HepG2 (cell line): ENCODE results near the gene DHRS13. TPM values are rescaled to one million over a fixed set of nuclear protein-coding genes. Genes with fewer than 3 reads are reported as not detected.

ENCODE experiments used
- ATRX ChIP-seq: sonication (generic); formaldehyde crosslinking; IDR thresholded peaks from 2 replicates; pipeline ENCODE4 v1.4.0; 2020; ENCODE audit warnings: missing genetic modification reagents, borderline replicate concordance
- CSRNP2 ChIP-seq: sonication (generic); formaldehyde crosslinking; conservative IDR thresholded peaks from 2 replicates; pipeline ENCODE4 v1.8.0; 2022; ENCODE audit warnings: low read depth, missing genetic modification reagents
- GATAD1 ChIP-seq: IDR thresholded peaks from 2 replicates; pipeline ENCODE4 v1.6.1; 2016; ENCODE audit warnings: missing genetic modification reagents, missing compliant biosample characterization
- HNF4G ChIP-seq, 2 experiments: sonication (generic) in 1 of 2; formaldehyde crosslinking in 1 of 2; IDR thresholded peaks; 2 replicates each; pipeline versions ENCODE4 v1.4.0 to v1.6.1; 2011 to 2020; ENCODE audit warnings: borderline replicate concordance in 2 of 2, low read depth in 2 of 2, mild to moderate bottlenecking in 2 of 2, low read length in 1 of 2, missing genetic modification reagents in 1 of 2, moderate library complexity in 1 of 2
- KDM3A ChIP-seq: IDR thresholded peaks from 2 replicates; pipeline ENCODE4 v1.6.1; 2018; ENCODE audit warnings: low read depth, missing compliant biosample characterization
- KMT2A ChIP-seq: sonication (generic); formaldehyde crosslinking; IDR thresholded peaks from 2 replicates; pipeline ENCODE4 v1.4.0; 2020; ENCODE audit warnings: missing genetic modification reagents
- MED13 ChIP-seq: sonication (generic); formaldehyde crosslinking; IDR thresholded peaks from 2 replicates; pipeline ENCODE4 v1.5.0; 2020; ENCODE audit warnings: missing genetic modification reagents
- MYNN ChIP-seq: sonication (generic); formaldehyde crosslinking; IDR thresholded peaks from 2 replicates; pipeline ENCODE4 v1.4.0; 2020; ENCODE audit warnings: mild to moderate bottlenecking, low read depth, missing genetic modification reagents
- POLR2AphosphoS2 ChIP-seq: IDR thresholded peaks from 2 replicates; pipeline ENCODE4 v1.6.1; 2011; ENCODE audit warnings: low read depth, low read length, improper control_type of control experiment
- SALL1 ChIP-seq: sonication (generic); formaldehyde crosslinking; IDR thresholded peaks from 2 replicates; pipeline ENCODE4 v1.8.0; 2022; ENCODE audit warnings: mild to moderate bottlenecking, missing genetic modification reagents
- SMARCE1 ChIP-seq: fragments of 450-650 bp; IDR thresholded peaks from 2 replicates; pipeline ENCODE4 v1.6.1; 2017; ENCODE audit warnings: borderline replicate concordance
- SP5 ChIP-seq: IDR thresholded peaks from 2 replicates; pipeline ENCODE4 v1.6.1; 2016; ENCODE audit warnings: low read depth, borderline replicate concordance
- THYN1 ChIP-seq: sonication (generic); formaldehyde crosslinking; IDR thresholded peaks from 2 replicates; pipeline ENCODE4 v1.8.1; 2023; ENCODE audit warnings: low read depth, mild to moderate bottlenecking, moderate library complexity, missing genetic modification reagents, borderline replicate concordance
- YY1 ChIP-seq: IDR thresholded peaks from 2 replicates; pipeline ENCODE4 v1.6.1; 2011; ENCODE audit warnings: low read length, low read depth, moderate library complexity, mild to moderate bottlenecking; ENCODE audit not compliant: insufficient read depth, insufficient replicate concordance
- ZNF3 ChIP-seq: IDR thresholded peaks from 2 replicates; pipeline ENCODE4 v1.7.0; 2017; ENCODE audit warnings: inconsistent platforms
- ZNF703 ChIP-seq: sonication (generic); formaldehyde crosslinking; IDR thresholded peaks from 2 replicates; pipeline ENCODE4 v1.5.1; 2020; ENCODE audit warnings: missing genetic modification reagents, mild to moderate bottlenecking, moderate library complexity, borderline replicate concordance
- ZNF737 ChIP-seq: sonication (generic); formaldehyde crosslinking; IDR thresholded peaks from 2 replicates; pipeline ENCODE4 v1.5.0; 2020; ENCODE audit warnings: missing genetic modification reagents, mild to moderate bottlenecking, borderline replicate concordance
- ZNF749 ChIP-seq: sonication (generic); formaldehyde crosslinking; IDR thresholded peaks from 2 replicates; pipeline ENCODE4 v1.8.0; 2022; ENCODE audit warnings: mild to moderate bottlenecking, missing genetic modification reagents, moderate library complexity, borderline replicate concordance
- ZNF777 ChIP-seq: sonication (generic); formaldehyde crosslinking; IDR thresholded peaks from 2 replicates; pipeline ENCODE4 v1.4.0; 2020; ENCODE audit warnings: missing genetic modification reagents
- polyA plus RNA-seq, 8 experiments: library from polyadenylated mRNA; depleted of rRNA in 3 of 8; stranded (reverse) in 7 of 8; unstranded in 1 of 8; fragments of >200 nt; fragmentation: Illumina TruSeq in 4 of 8; extraction: Trizol in 4 of 8; gene quantifications; 2 replicates each; pipeline versions ENCODE4 v1.2.1 to v1.2.3, GENCODE V29; 2011 to 2016; ENCODE audit warnings: low read depth in 4 of 8, missing spikeins in 1 of 8, mixed read lengths in 1 of 8; ENCODE audit not compliant: insufficient read depth in 1 of 8
- total RNA-seq, 5 experiments: library from RNA; depleted of rRNA; stranded (reverse); fragments of >200 nt; fragmentation: Illumina TruSeq; extraction: Trizol; gene quantifications; 2 replicates each; pipeline ENCODE4 v1.2.3, GENCODE V29; 2016; ENCODE audit warnings: low read depth in 1 of 5
- TF ChIP-seq, protein P1 (sequence below): sonication (generic); formaldehyde crosslinking; IDR thresholded peaks from 2 replicates; pipeline ENCODE4; 2020; ENCODE audit warnings: missing genetic modification reagents, mild to moderate bottlenecking, borderline replicate concordance
- TF ChIP-seq, protein P2 (sequence below): sonication (generic); formaldehyde crosslinking; IDR thresholded peaks from 2 replicates; pipeline ENCODE4 v1.8.1; 2023; ENCODE audit warnings: mild to moderate bottlenecking, inconsistent platforms, moderate library complexity, missing genetic modification reagents, borderline replicate concordance
- TF ChIP-seq, protein P3 (sequence below): sonication (generic); formaldehyde crosslinking; IDR thresholded peaks from 2 replicates; pipeline ENCODE4 v1.4.0; 2020; ENCODE audit warnings: mild to moderate bottlenecking, missing genetic modification reagents

DHRS13 gene
- total and polyA plus RNA-seq, 2 of the 13 experiments (the other 11 are each of a cell fraction or from before 2014, with no cell fraction given): 11.8 to 12.6 TPM

GRCh38 chr17:28854457-28855335 is 48.2 kb downstream of the DHRS13 start, which contains the start of gene ERAL1 (continued):
- TF ChIP-seq, protein P1, sequence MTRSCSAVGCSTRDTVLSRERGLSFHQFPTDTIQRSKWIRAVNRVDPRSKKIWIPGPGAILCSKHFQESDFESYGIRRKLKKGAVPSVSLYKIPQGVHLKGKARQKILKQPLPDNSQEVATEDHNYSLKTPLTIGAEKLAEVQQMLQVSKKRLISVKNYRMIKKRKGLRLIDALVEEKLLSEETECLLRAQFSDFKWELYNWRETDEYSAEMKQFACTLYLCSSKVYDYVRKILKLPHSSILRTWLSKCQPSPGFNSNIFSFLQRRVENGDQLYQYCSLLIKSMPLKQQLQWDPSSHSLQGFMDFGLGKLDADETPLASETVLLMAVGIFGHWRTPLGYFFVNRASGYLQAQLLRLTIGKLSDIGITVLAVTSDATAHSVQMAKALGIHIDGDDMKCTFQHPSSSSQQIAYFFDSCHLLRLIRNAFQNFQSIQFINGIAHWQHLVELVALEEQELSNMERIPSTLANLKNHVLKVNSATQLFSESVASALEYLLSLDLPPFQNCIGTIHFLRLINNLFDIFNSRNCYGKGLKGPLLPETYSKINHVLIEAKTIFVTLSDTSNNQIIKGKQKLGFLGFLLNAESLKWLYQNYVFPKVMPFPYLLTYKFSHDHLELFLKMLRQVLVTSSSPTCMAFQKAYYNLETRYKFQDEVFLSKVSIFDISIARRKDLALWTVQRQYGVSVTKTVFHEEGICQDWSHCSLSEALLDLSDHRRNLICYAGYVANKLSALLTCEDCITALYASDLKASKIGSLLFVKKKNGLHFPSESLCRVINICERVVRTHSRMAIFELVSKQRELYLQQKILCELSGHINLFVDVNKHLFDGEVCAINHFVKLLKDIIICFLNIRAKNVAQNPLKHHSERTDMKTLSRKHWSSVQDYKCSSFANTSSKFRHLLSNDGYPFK (CRISPR knock-in tag): peak; percentile 97
- no peak for TF ChIP-seq THYN1
- peak; percentile 48; the same call in 1 of the 2 replicates for TF ChIP-seq SP5 (CRISPR knock-in tag)
- no peak for TF ChIP-seq POLR2AphosphoS2
- no peak for TF ChIP-seq KDM3A (CRISPR knock-in tag)
- TF ChIP-seq, protein P2, sequence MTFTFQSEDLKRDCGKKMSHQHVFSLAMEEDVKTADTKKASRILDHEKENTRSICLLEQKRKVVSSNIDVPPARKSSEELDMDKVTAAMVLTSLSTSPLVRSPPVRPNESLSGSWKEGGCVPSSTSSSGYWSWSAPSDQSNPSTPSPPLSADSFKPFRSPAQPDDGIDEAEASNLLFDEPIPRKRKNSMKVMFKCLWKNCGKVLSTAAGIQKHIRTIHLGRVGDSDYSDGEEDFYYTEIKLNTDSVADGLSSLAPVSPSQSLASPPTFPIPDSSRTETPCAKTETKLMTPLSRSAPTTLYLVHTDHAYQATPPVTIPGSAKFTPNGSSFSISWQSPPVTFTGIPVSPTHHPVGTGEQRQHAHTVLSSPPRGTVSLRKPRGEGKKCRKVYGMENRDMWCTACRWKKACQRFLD (CRISPR knock-in tag): peak; percentile 34; the same call in 1 of the 2 replicates
- TF ChIP-seq ZNF703 (CRISPR knock-in tag): no peak
- no peak for TF ChIP-seq CSRNP2 (CRISPR knock-in tag)
- TF ChIP-seq KMT2A (CRISPR knock-in tag): peak; percentile 88
- TF ChIP-seq, protein P3, sequence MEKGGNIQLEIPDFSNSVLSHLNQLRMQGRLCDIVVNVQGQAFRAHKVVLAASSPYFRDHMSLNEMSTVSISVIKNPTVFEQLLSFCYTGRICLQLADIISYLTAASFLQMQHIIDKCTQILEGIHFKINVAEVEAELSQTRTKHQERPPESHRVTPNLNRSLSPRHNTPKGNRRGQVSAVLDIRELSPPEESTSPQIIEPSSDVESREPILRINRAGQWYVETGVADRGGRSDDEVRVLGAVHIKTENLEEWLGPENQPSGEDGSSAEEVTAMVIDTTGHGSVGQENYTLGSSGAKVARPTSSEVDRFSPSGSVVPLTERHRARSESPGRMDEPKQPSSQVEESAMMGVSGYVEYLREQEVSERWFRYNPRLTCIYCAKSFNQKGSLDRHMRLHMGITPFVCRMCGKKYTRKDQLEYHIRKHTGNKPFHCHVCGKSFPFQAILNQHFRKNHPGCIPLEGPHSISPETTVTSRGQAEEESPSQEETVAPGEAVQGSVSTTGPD (CRISPR knock-in tag): no peak
- peak; percentile 62; the same call in 1 of the 2 replicates for TF ChIP-seq MED13 (CRISPR knock-in tag)
- TF ChIP-seq MYNN (CRISPR knock-in tag): 0 out of 2 replicates have a peak, but pooled peaks have one; percentile 23
- TF ChIP-seq ZNF749 (CRISPR knock-in tag): no peak
- TF ChIP-seq ATRX (CRISPR knock-in tag): no peak
- TF ChIP-seq HNF4G (IDR thresholded peaks at IDR 0.05; ENCODE audit: borderline replicate concordance, low read depth, low read length): no peak
- no peak for TF ChIP-seq HNF4G (CRISPR knock-in tag; IDR thresholded peaks at IDR 0.05; ENCODE audit: borderline replicate concordance, low read depth)
- peak; percentile 100 for TF ChIP-seq GATAD1 (CRISPR knock-in tag)
- TF ChIP-seq SALL1: peak; percentile 70
- TF ChIP-seq SMARCE1: no peak
- TF ChIP-seq YY1: peak; percentile 99
- TF ChIP-seq ZNF737 (CRISPR knock-in tag): no peak
- no peak for TF ChIP-seq ZNF3 (CRISPR knock-in tag)
- TF ChIP-seq ZNF777 (CRISPR knock-in tag): 0 out of 2 replicates have a peak, but pooled peaks have one; percentile 15
